Activated CD8-positive, alpha-beta memory T cell treated with anti-CD3 and anti-CD28 coated beads, Interleukin-2, amount 50 U/mL, for 24 hours (primary cell): Measurements from ENCODE around the gene DNAJC15.
A peak's percentile ranks its signal among the peaks of the same experiment; 100 is the strongest.
"Not testable (repeated sequence)": the region's sequence is repeated elsewhere in the genome, so short reads cannot be mapped to it uniquely, and the experiment has no call there.

ENCODE experiments used
- DNase-seq: peaks from one replicate; pipeline ENCODE4 v3.0.0-alpha.2; 2020; ENCODE audit errors: extremely low read depth

DNAJC15 gene

DNA sequence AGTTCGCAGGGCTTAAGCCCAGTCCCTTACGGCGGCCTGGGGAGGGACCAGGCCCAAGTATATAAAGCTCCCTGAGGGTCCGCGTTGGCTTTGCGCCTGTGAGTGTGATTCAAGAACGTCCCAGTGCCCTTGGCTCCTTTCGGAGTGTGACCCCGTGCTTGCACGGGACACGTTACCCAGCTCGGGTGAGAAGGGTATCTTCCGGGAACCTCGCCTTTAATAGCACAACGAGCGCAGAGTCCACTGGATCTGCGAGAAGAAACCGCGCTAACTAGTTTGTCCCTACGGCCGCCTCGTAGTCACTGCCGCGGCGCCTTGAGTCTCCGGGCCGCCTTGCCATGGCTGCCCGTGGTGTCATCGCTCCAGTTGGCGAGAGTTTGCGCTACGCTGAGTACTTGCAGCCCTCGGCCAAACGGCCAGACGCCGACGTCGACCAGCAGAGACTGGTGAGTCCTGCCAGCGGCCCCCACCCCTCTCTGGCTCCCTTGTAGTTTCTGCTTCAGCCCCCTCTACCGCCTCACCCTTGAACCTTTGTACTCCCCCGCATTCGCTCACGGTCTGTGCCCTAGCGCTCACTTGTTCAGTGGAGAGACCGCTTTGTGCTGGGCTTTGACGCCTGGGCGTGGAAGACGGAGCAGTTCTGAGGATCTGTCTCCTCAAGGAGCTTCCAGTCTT lies at the start of gene DNAJC15:
Gene DNAJC15 (plus strand): TSS at position 298 of the 675 bp plus-strand sequence. CDS start 41 bp downstream, at position 339.
- peak; percentile 44 for DNase-seq

GRCh38 chr13:42976066-42976465 lies 47.3 kb upstream of the DNAJC15 start:
- DNase-seq = no peak

DNA sequence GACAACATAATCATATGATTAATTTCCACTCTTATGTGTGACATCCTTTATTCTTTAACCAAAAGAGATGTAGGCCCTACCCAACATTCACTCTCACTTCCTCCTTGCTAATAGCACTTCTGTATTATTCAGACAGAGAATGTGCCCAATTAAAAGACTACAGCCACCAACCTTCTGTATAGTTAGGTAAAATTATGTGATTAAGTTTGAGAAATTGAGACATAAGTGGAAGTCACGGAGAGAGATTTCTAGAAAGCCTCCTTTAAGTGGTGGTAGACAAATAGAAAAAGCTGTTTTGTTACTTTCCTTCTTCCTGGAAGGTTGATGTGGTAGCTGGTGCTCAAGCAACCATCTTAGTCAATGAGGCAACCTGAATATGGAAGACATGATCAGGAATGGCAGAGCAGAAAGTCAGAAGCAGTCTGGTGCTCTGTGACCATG lies 46.1 kb upstream of the DNAJC15 start:
- DNase-seq = no peak

GRCh38 chr13:42981317-42981716 lies 42.1 kb upstream of the DNAJC15 start:
- no peak for DNase-seq

DNA sequence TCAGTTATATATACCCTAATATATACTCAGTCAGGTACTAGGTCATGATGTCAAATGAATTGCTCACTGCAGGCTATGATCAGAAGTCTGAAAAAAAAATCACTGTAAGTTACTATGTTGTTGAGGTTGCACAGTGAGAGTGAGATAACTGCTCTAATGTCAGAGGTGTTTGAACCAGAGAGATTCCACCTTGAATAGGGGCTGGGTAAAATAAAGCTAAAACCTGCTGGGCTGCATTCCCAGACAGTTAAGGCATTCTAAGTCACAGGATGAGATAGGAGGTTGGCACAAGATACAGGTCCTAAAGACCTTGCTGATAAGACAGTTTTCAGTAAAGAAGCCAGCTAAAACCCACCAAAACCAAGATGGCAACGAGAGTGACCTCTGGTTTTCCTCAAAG lies 41.5 kb upstream of the DNAJC15 start:
- DNase-seq = no peak

- no peak for DNase-seq
These were observed 39.4 kb upstream of the DNAJC15 start for GRCh38 chr13:42984026-42984425.

DNA sequence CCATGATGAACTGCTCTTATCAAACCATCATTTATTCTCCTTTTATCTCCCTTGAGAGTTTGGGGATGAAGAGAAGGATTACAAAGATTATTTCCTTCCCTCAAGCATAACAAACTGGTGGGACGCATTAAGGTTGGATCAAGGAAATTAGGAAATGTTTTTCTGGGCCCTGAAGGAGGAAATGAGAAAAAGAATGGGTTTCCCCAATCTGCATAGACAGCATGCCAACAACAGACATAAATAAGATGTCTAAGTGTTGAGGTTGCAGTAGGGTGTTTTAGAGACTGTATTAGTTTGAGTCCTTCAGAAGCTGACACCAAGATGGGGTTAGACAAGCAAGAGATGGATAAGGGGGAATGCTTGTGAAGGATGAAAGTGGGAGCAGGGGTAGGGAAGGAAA lies 38.7 kb upstream of the DNAJC15 start:
- no peak for DNase-seq

GRCh38 chr13:42985312-42986175 lies 37.8 kb upstream of the DNAJC15 start:
- DNase-seq = no peak

- no peak for DNase-seq
These were observed 37.2 kb upstream of the DNAJC15 start for GRCh38 chr13:42986176-42986574.

- DNase-seq = no peak
These were observed 32.8 kb upstream of the DNAJC15 start for GRCh38 chr13:42990291-42991232.

DNA sequence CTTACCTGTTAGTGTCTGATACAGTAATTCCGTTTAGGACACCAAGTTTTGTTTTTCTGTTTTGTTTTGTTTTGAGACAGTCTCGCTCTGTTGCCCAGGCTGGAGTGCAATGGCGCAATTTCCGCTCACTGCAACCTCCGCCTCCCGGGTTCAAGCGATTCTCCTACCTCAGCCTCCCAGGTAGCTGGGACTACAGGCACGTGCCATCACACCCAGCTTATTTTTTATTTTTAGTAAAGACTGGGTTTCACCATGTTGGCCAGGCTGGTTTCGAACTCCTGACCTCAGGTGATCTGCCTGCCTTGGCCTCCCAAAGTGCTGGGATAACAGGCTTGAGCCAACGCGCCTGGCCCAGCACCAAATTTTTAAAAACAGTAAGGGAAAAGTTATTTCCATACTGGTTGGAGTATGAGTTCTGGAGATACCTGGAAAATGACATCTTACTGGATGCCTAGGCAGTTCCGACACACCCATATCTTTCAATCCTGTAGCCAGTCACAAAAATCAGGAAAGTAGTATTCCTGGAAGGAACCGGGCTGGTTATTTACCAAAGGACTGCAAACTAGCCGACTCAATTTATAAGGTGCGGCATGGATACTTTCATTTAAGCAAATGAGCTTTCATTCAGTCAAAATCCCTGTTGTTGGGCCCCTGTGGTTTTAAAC lies 32.0 kb upstream of the DNAJC15 start:
- DNase-seq = not testable (repeated sequence)

- DNase-seq = peak; percentile 48
These were observed 31.3 kb upstream of the DNAJC15 start, which contains the start of gene EPSTI1 for GRCh38 chr13:42991898-42992763. Gene EPSTI1 (minus strand): TSS chr13:42992241. CDS start chr13:42992165, 76 bp downstream.

DNA sequence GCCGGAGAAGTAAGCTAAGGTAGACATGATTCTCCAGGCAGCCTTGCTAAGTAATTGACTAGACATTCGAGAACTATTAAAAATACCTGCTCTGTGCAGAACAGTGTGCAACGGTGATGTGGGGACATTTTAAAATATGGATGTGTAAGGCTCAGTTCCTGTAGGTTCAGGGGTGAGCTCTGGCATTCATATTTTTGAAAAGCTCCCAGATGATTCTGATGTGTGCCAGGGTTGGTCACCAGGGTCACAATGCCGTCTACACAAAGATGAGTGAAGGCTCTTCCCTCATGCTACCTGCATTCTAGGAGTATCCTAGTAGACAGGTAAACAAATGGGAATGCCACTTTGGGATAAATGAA lies 30.6 kb upstream of the DNAJC15 start:
- DNase-seq = no peak

DNA sequence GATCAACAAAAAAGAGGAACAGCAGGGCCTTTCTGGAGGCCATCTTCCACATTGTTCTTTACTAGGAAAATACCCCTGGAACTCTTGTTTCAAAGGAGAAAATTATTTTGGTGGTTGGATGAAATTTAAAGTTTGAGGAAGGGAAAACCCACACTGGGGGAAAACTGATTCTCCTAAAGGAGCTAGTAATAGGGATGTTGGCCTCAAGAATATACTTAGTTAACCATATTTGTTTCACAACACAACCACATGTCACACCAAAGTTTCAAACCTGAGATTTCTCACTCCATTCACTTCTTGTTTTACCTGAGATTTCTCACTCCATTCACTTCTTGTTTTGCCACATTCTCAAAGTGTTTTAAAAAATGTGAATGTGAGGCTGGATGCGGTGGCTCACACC lies 28.5 kb upstream of the DNAJC15 start:
- no peak for DNase-seq

- DNase-seq = no peak
These were observed 26.8 kb upstream of the DNAJC15 start for GRCh38 chr13:42996584-42996983.

DNA sequence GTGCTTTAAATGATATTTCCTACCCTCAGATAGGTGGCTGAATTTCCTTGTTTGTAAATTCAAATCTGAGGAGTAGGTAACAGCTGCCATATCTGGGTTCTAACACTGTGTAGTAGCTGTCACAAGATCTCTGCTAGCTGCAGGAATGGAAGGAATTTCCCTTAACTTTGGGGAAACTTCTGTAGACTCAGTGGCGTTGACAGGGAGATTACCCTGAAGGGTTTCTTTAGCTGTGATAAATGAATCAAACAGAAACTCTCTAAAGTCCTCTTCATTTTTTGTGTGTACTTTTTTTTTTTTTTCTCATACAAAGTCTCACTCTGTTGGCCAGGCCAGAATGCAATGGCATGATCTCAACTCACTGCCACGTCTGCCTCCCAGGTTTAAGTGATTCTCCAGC lies 26.0 kb upstream of the DNAJC15 start:
- no peak for DNase-seq

GRCh38 chr13:42999491-42999890 lies 23.9 kb upstream of the DNAJC15 start:
- no peak for DNase-seq

GRCh38 chr13:43000676-43001075 lies 22.7 kb upstream of the DNAJC15 start:
- DNase-seq = no peak

GRCh38 chr13:43002021-43002420 lies 21.4 kb upstream of the DNAJC15 start:
- DNase-seq = no peak

DNA sequence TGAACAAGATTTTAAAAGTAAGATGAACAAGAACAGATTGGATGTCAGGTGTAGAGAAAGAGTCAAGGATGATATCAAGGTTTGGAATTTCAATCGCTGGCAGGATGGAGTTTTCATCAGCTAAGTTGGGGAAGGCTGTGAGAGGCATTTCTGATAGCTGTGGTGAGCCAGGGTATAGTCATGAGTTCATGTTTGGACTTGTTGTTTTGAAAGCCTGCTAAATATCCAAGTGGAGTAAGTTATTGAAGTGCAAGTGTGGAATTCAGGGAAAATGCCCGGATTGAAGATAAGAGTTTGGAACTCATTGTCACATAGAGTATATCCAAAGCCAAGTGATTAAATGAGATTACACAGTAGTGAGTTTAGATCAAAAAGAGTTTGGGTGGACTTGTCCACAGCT lies 20.4 kb upstream of the DNAJC15 start:
- no peak for DNase-seq
